ENCODE results near the gene C3orf80.

- TF ChIP-seq CTCF (IDR thresholded peaks at IDR 0.05; ENCODE audit: poor library complexity, severe bottlenecking) (no peak), EZH2 (IDR thresholded peaks at IDR 0.05; ENCODE audit: borderline replicate concordance, insufficient read depth, low read length, poor library complexity, severe bottlenecking) (no peak), EP300 (conservative IDR thresholded peaks at IDR 0.05; ENCODE audit: poor library complexity, severe bottlenecking) (no peak), REST (IDR thresholded peaks at IDR 0.05; ENCODE audit: borderline replicate concordance) (no peak), RAD21 (conservative IDR thresholded peaks at IDR 0.05) (no peak), POLR2AphosphoS5 (IDR thresholded peaks at IDR 0.05) (no peak)
Observed at GRCh38 chr3:160260587-160261270, 35.5 kb downstream of the C3orf80 start.

Data from neural cell (in vitro differentiated cells).